GM12864 (cell line): ENCODE measurements around the gene MICAL3.

Source experiments
- DNase-seq: peaks from one replicate; pipeline ENCODE4 v3.0.0-alpha.2; 2011; ENCODE audit warnings: low read depth
- H3K4me3 ChIP-seq: 2 replicates; pipeline ENCODE4 v1.5.1; 2011; ENCODE audit warnings: mild to moderate bottlenecking, low read depth, low read length, control low read depth
- TF ChIP-seq, protein P1 (sequence below): IDR thresholded peaks from 2 replicates; pipeline ENCODE4 v1.5.1; 2011; ENCODE audit warnings: low read depth, mild to moderate bottlenecking, moderate library complexity, low read length, control low read depth, inconsistent platforms; ENCODE audit errors: missing control alignments

Gene MICAL3

DNA sequence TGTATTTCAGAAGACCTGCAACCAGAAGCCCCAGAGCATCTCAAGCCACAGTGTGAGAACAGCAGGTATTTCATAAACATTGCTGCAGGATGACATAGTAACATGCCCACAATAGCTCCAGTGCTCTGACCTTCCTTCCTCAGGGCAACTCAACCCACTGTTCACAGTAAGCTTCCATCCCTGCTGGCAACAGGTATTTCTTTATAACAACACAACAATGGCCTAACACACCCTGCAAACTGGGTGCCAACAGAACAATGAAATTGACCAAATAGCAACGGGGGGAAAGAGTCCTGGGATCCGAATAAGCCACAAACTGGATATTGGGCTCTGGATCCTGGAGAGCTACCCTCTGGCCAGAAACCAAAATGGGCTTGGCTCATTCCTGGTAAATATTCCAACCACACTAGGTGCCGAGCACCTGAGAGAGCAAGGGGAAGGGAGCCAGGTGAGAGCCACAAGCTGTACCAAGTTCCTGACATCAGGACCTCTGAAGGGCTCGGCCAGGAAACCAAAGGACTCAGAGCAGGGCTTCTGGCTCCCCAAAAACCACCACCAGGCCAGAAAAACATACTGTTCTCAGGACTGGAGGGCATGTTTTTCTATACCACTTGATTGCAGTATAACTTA is 99.5 kb downstream of the MICAL3 start:
- H3K4me3 ChIP-seq: no peak overlapping the region
- TF ChIP-seq, protein P1, sequence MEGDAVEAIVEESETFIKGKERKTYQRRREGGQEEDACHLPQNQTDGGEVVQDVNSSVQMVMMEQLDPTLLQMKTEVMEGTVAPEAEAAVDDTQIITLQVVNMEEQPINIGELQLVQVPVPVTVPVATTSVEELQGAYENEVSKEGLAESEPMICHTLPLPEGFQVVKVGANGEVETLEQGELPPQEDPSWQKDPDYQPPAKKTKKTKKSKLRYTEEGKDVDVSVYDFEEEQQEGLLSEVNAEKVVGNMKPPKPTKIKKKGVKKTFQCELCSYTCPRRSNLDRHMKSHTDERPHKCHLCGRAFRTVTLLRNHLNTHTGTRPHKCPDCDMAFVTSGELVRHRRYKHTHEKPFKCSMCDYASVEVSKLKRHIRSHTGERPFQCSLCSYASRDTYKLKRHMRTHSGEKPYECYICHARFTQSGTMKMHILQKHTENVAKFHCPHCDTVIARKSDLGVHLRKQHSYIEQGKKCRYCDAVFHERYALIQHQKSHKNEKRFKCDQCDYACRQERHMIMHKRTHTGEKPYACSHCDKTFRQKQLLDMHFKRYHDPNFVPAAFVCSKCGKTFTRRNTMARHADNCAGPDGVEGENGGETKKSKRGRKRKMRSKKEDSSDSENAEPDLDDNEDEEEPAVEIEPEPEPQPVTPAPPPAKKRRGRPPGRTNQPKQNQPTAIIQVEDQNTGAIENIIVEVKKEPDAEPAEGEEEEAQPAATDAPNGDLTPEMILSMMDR: no peak
- no peak for DNase-seq

DNA sequence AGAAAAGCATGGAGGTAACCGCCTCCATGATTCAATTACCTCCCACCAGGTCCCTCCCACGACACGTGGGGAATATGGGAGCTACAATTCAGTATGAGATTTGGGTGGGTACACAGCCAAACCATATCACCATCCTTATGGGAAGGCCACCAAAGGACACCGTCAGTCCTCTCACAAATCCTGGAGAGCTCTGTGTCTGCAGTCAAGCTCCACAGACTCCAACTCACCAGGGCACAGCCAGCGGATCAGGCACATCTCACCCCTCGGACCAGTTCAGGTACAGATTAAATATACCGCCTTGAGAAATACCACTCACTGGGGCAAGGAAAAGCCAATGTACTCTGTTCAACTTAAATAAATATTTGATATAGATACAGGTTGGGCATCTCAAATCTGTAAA is 100.3 kb downstream of the MICAL3 start:
- no peak for DNase-seq
- TF ChIP-seq, protein P1: no peak
- H3K4me3 ChIP-seq: no peak overlapping the region

DNA sequence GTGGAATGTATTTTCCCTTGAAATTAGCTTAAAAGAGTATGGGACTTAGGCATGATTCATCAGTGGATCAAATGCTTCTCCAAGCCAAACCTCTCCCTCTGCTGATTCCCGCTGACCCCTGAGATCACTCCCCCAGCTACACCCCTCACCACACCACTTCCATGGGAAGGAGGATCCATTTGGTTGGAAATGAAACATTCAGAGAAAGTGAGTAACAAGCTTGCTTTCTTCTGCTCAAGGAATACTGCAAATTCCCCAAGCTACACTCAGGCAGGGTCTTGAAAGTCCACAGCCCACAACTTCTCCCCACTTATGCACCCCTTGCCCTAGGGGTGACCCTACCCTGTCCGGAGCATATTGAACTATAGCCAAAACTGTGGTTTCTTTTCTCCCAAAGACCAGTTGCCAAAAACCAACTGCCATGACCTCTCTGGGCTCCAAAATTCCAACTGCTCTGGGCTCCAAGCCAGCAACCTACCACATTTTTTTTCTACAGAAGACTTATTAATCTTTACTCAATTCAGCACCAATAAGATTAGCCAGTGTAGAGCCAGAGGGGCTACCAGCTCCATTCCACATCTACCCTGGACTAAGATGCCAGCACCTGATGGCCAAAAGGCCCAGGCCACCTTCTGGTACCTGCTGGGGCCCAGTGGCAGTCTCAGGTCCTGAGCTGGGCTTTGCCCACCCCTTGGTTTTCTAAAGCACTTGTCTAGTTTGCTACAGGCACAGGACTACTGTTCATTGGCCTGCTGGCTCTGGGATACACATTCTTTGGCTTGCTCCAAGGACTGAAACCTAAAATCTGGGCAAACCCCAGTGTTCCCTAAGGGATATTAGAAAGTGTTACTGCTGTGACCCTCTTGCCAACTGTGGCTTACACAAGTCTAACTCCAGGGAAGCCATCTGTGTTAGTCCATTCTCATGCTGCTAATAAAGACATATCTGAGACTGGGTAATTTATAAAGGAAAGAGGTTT is 101.1 kb downstream of the MICAL3 start:
- H3K4me3 ChIP-seq: no peak overlapping the region
- TF ChIP-seq, protein P1: no peak
- DNase-seq: no peak

- DNase-seq: no peak
- TF ChIP-seq, protein P1: no peak
- H3K4me3 ChIP-seq: no peak overlapping the region
Measured at GRCh38 chr22:17921871-17922821, 102.2 kb downstream of the MICAL3 start.

- no peak for DNase-seq
- no peak overlapping the region for H3K4me3 ChIP-seq
- TF ChIP-seq, protein P1: no peak
Measured at GRCh38 chr22:17920992-17921650, 103.2 kb downstream of the MICAL3 start.

GRCh38 chr22:17920145-17920605 is 104.2 kb downstream of the MICAL3 start:
- H3K4me3 ChIP-seq: no peak overlapping the region
- DNase-seq: no peak
- TF ChIP-seq, protein P1: peak; percentile 30
